GM13976 (cell line): ENCODE results near the gene PAPPA.

Experiments used
- DNase-seq: peaks from one replicate; pipeline ENCODE4 v3.0.0; 2012; ENCODE audit warnings: low spot score
- in situ Hi-C: fragments of 300-500 bp; cut with MboI; formaldehyde crosslinking; loops from one replicate; pipeline ENCODE4 v1.12.0; 2022; ENCODE audit warnings: low sequenced_read_pairs, mixed read lengths, inconsistent platforms; ENCODE audit not compliant: unreplicated experiment
- TF ChIP-seq, protein P1 (sequence below): IDR thresholded peaks from 2 replicates; pipeline ENCODE4 v1.5.1; 2012; ENCODE audit warnings: borderline replicate concordance, mild to moderate bottlenecking; ENCODE audit not compliant: insufficient read depth; ENCODE audit errors: extremely low read depth, missing control alignments, control extremely low read depth

PAPPA gene

DNA sequence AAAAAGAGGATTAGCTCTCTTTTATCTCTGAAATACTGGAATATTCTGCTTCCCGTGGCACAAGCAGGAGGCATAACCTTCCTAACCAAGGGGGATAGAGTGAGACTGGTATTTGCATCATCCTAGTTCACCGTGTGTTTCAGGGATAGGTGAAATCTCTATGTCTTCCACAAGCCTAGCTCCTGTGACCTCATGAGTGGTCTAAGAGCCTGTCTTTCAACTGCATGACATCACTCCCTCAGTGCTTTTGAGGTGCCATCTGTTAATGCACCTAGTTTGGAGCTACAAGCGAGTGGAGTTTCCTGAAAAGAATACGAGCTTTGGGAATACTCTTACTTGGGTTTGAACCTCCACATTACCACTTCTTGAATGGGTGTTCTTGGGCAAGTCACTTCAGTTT is 181.8 kb downstream of the PAPPA start:
- DNase-seq = no peak
- in situ Hi-C loops = no loop called here
- TF ChIP-seq, protein P1, sequence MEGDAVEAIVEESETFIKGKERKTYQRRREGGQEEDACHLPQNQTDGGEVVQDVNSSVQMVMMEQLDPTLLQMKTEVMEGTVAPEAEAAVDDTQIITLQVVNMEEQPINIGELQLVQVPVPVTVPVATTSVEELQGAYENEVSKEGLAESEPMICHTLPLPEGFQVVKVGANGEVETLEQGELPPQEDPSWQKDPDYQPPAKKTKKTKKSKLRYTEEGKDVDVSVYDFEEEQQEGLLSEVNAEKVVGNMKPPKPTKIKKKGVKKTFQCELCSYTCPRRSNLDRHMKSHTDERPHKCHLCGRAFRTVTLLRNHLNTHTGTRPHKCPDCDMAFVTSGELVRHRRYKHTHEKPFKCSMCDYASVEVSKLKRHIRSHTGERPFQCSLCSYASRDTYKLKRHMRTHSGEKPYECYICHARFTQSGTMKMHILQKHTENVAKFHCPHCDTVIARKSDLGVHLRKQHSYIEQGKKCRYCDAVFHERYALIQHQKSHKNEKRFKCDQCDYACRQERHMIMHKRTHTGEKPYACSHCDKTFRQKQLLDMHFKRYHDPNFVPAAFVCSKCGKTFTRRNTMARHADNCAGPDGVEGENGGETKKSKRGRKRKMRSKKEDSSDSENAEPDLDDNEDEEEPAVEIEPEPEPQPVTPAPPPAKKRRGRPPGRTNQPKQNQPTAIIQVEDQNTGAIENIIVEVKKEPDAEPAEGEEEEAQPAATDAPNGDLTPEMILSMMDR = no peak

DNA sequence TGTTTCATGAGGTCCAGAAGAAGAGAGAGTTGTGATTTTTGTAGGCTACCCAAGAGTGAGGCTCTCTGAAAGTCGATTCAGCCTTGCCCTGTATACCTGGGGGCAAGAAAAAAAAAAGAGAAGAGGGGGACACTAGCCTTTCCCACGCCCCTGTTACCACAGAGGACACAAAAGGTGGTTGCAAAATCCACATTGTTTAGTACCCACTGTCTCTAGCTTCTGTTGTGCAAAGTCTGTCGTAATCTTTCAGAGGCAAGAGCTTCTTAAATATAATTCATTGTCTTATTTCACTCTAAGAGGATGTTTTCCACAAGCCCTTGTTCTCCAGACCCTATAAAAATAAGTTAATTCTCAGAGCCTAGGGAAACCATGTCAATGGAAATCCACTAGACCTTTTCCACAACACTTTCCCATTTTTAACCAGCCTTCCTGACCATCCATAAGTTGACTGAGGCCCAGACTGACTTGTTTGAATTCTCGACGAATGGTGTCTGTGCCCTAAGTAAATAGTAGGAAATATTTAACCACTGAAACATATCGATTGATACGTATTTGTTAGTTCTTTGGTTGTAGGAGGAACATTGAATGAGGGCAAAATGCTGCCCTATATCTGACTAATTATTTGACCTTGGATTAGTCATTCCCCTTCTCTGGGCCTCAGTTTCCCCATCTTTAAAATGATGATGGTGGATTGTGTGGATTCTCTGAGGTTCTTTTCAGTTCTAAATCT is 182.7 kb downstream of the PAPPA start:
- no peak for DNase-seq
- in situ Hi-C loops = no loop called here
- TF ChIP-seq, protein P1 = no peak

DNA sequence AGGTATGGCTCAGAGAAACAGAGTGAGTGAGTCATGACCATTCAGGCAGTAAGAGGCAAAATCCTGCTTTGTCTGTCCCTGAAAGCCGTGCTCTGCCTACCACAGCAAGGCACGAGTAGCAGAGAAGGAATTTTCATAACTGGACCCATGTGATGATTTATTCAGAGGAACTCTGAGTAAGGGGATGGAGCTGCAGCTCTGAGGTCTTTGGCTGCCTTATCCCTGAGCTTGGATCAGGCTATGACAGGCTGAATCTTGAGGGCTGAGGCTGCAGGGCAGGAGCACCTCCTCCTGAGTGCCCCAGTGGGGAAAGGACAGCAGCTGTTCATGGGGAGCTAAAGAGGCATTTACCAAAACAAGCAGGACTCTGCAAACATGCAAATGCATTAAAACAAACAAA is 183.4 kb downstream of the PAPPA start:
- TF ChIP-seq, protein P1 = no peak
- in situ Hi-C loops = no loop called here
- no peak for DNase-seq

DNA sequence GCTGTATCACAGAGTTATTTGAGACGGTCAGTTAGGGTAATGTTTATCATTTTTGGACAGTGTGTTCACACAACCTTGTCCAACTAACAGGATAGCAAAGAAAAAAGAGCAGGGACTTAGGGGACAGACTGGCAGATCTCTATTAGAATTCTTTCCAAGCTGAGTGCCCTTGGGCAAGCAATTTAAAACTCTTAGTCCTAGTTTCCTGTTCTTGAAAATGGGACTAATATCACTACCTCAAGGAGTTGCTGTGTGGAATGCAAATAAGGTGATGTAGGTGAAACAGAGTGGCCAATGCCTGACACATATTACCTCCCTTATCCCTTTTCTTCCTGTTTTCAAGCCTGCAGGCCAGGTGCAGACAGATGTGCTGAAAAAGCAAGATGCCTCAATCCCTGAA is 186.7 kb downstream of the PAPPA start:
- no peak for DNase-seq
- TF ChIP-seq, protein P1 = no peak
- in situ Hi-C loops = no loop called here

DNA sequence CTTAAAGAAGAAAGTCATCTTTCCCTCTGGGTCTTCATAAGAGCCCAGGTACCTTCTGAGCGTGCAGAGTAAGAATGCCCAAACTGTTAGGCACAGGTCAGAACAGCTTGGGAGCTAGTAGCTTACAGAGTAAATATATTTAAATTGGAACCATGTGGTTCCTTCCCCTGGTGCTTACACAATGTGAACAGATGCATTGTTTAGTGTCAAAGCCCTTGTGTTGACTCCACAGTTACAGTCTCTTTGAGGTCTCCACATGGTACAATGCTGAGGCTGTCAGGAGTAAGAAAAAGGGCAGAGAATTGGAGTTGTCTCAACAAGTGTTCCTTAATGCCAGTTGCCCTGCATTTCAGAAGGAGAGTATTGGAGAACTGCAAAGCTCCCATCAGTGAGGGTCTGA is 188.5 kb downstream of the PAPPA start:
- no peak for DNase-seq
- in situ Hi-C loops = no loop called here
- TF ChIP-seq, protein P1 = no peak

DNA sequence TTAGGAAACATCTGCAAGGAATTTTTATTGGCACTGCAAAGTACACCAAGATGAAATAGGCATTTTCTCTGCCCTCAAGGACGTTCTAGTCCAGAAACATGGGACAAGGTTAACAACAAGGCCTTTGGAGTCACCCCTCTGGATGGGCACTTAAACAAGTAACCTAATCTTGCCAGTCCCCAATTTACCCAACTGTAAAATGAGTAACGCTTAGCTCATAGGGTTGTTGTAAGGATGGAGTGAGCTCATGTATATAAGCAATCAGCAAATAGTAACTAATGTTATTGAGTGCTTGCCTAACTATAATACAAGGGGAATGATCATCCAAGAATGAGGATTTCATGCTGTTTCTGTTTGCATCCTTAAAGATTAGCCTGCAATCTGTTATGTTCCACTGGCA is 189.3 kb downstream of the PAPPA start:
- no peak for DNase-seq
- TF ChIP-seq, protein P1 = no peak
- in situ Hi-C loops = no loop called here

DNA sequence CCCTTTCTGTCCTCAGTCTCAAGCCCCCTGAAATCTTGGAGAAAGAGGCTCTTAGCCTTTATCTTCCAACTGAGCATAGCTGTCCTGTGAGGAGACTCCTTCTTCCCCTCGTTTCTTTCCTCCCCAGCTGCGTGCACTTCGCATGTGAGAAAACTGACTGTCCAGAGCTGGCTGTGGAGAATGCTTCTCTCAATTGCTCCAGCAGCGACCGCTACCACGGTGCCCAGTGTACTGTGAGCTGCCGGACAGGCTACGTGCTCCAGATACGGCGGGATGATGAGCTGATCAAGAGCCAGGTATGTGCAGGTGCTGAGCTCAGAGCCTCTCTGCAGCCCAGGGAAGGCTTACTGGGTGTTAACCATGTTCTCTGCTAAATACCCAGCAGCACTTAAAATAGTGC is 190.8 kb downstream of the PAPPA start:
- in situ Hi-C loops = no loop called here
- DNase-seq = no peak
- TF ChIP-seq, protein P1 = no peak
